ENCODE data around the gene GPR21. TPM values are rescaled to one million over a fixed set of nuclear protein-coding genes. Genes with fewer than 3 reads are reported as not detected.

The GPR21 gene
- total and polyA plus RNA-seq, 2 experiments from 2014 or later, result 0.90 TPM; not detected in 1

DNA sequence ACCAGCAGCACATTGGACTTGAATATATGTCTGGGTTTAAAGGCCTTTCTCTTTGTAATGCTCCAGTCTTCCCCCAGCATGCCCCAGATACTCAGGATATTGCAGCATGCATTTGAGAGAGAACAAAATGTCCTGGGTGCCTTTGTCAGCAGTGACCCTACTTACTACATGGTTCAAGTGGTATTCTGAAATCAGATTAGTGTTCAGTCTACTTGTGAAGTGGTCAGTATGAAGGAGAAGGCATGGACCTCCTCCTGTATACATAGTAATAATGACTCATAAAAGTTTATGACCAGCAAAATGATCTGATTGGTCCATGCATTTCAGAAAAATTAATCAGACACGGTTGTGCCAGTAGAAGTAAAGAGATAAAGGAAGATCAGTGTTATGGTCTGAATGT, 25.4 kb downstream of the GPR21 start (continued):
- TF ChIP-seq, protein P1, sequence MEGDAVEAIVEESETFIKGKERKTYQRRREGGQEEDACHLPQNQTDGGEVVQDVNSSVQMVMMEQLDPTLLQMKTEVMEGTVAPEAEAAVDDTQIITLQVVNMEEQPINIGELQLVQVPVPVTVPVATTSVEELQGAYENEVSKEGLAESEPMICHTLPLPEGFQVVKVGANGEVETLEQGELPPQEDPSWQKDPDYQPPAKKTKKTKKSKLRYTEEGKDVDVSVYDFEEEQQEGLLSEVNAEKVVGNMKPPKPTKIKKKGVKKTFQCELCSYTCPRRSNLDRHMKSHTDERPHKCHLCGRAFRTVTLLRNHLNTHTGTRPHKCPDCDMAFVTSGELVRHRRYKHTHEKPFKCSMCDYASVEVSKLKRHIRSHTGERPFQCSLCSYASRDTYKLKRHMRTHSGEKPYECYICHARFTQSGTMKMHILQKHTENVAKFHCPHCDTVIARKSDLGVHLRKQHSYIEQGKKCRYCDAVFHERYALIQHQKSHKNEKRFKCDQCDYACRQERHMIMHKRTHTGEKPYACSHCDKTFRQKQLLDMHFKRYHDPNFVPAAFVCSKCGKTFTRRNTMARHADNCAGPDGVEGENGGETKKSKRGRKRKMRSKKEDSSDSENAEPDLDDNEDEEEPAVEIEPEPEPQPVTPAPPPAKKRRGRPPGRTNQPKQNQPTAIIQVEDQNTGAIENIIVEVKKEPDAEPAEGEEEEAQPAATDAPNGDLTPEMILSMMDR (conservative IDR thresholded peaks at IDR 0.05; ENCODE audit: low read depth in 2 of 2), result no peak
- TF ChIP-seq POLR2AphosphoS5 (IDR thresholded peaks at IDR 0.05; ENCODE audit: low read depth) (no peak), STAT1 (IDR thresholded peaks at IDR 0.05; ENCODE audit: unreplicated experiment) (no peak), ZNF331 (CRISPR knock-in tag; IDR thresholded peaks at IDR 0.05; ENCODE audit: low read depth) (no peak), ZNF114 (CRISPR knock-in tag; IDR thresholded peaks at IDR 0.05) (no peak), EZH2phosphoT487 (IDR thresholded peaks at IDR 0.05; ENCODE audit: unreplicated experiment) (no peak), EZH2 (IDR thresholded peaks at IDR 0.05; ENCODE audit: low read depth, unreplicated experiment) (no peak)
- TF ChIP-seq, protein P2, sequence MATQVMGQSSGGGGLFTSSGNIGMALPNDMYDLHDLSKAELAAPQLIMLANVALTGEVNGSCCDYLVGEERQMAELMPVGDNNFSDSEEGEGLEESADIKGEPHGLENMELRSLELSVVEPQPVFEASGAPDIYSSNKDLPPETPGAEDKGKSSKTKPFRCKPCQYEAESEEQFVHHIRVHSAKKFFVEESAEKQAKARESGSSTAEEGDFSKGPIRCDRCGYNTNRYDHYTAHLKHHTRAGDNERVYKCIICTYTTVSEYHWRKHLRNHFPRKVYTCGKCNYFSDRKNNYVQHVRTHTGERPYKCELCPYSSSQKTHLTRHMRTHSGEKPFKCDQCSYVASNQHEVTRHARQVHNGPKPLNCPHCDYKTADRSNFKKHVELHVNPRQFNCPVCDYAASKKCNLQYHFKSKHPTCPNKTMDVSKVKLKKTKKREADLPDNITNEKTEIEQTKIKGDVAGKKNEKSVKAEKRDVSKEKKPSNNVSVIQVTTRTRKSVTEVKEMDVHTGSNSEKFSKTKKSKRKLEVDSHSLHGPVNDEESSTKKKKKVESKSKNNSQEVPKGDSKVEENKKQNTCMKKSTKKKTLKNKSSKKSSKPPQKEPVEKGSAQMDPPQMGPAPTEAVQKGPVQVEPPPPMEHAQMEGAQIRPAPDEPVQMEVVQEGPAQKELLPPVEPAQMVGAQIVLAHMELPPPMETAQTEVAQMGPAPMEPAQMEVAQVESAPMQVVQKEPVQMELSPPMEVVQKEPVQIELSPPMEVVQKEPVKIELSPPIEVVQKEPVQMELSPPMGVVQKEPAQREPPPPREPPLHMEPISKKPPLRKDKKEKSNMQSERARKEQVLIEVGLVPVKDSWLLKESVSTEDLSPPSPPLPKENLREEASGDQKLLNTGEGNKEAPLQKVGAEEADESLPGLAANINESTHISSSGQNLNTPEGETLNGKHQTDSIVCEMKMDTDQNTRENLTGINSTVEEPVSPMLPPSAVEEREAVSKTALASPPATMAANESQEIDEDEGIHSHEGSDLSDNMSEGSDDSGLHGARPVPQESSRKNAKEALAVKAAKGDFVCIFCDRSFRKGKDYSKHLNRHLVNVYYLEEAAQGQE (IDR thresholded peaks at IDR 0.05; ENCODE audit: unreplicated experiment), result no peak
- TF ChIP-seq, protein P3, sequence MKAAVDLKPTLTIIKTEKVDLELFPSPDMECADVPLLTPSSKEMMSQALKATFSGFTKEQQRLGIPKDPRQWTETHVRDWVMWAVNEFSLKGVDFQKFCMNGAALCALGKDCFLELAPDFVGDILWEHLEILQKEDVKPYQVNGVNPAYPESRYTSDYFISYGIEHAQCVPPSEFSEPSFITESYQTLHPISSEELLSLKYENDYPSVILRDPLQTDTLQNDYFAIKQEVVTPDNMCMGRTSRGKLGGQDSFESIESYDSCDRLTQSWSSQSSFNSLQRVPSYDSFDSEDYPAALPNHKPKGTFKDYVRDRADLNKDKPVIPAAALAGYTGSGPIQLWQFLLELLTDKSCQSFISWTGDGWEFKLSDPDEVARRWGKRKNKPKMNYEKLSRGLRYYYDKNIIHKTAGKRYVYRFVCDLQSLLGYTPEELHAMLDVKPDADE (IDR thresholded peaks at IDR 0.05), result no peak

DNA sequence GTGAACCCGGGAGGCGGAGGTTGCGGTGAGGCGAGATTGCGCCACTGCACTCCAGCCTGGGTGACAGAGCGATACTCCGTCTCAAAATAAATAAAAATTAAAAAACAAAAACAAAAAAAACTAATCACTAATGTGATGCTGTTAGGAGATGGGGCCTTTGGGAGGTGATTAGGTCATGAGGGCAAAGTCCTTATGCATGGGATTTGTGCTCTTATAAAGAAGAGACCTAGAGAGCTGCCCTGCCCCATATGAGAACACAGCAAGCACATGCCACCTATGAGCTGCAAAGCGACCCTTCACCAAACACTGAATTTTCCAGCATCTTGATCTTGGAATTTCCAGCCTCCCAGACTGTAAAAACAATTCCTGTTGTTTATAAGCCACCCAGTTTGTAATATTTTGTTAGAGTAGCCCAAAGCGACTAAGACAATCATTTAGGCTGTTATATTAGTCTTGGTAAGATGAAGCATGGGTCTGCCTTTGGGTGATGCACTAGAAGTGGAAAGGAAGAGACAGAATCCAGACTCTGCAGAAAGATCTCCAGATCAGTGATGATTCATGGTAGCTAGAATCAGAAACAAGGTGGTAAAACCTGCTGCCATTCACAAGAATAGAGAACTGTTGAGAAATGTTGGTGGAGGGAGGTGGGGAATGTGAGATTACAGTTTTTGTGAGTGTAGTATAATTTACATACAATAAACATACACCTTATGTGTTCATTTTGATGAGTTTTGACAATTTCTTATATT, 26.2 kb downstream of the GPR21 start:
- H3K4me3 Mint-ChIP-seq, result no peak overlapping the region
- peaks cover 4% of the 10 kb centered on the region for H3K4me1 Mint-ChIP-seq
- Histone ChIP-seq H4K20me1 (replicated peaks; ENCODE audit: insufficient read depth) (no peaks in the 10 kb centered on the region), H3F3A (replicated peaks; ENCODE audit: low read depth) (no peaks in the 10 kb centered on the region), H3K27me3 (ENCODE audit: insufficient read depth) (no peaks in the 10 kb centered on the region), H3K36me3 (ENCODE audit: insufficient read depth) (no peaks in the 10 kb centered on the region; the same call in 1 of the 2 replicates), H3K4me3 (no peak overlapping the region), H3K79me2 (replicated peaks; ENCODE audit: insufficient read depth) (no peaks in the 10 kb centered on the region; the same call in 1 of the 2 replicates), H3K4me1 (ENCODE audit: insufficient read depth) (peaks cover 10% of the 10 kb centered on the region; the same call in 1 of the 2 replicates), H3K4me2 (no peak overlapping the region), H3K27ac (ENCODE audit: low read depth) (no peak overlapping the region), H3K9me2 (ENCODE audit: insufficient read depth) (0 out of 2 replicates have a peak, but pooled peaks cover 3% of the 10 kb centered on the region), H2AFZ (no peak overlapping the region)
- H3K27ac Mint-ChIP-seq, result no peak overlapping the region; the same call in 1 of the 2 replicates
- H3K27me3 Mint-ChIP-seq (ENCODE audit: insufficient read depth, low read depth, poor library complexity), result peaks cover 5% of the 10 kb centered on the region
- no peak for ATAC-seq
- H3K9me3 Mint-ChIP-seq, result no peaks in the 10 kb centered on the region; the same call in 2 of the 3 replicates
- H3K36me3 Mint-ChIP-seq (ENCODE audit: low read depth), result peaks cover 28% of the 10 kb centered on the region; the same call in 2 of the 3 replicates
- no peak for DNase-seq (ENCODE audit: low spot score)
- TF ChIP-seq EZH2phosphoT487 (IDR thresholded peaks at IDR 0.05; ENCODE audit: unreplicated experiment) (no peak), ZNF331 (CRISPR knock-in tag; IDR thresholded peaks at IDR 0.05; ENCODE audit: low read depth) (no peak)
- TF ChIP-seq, protein P4, sequence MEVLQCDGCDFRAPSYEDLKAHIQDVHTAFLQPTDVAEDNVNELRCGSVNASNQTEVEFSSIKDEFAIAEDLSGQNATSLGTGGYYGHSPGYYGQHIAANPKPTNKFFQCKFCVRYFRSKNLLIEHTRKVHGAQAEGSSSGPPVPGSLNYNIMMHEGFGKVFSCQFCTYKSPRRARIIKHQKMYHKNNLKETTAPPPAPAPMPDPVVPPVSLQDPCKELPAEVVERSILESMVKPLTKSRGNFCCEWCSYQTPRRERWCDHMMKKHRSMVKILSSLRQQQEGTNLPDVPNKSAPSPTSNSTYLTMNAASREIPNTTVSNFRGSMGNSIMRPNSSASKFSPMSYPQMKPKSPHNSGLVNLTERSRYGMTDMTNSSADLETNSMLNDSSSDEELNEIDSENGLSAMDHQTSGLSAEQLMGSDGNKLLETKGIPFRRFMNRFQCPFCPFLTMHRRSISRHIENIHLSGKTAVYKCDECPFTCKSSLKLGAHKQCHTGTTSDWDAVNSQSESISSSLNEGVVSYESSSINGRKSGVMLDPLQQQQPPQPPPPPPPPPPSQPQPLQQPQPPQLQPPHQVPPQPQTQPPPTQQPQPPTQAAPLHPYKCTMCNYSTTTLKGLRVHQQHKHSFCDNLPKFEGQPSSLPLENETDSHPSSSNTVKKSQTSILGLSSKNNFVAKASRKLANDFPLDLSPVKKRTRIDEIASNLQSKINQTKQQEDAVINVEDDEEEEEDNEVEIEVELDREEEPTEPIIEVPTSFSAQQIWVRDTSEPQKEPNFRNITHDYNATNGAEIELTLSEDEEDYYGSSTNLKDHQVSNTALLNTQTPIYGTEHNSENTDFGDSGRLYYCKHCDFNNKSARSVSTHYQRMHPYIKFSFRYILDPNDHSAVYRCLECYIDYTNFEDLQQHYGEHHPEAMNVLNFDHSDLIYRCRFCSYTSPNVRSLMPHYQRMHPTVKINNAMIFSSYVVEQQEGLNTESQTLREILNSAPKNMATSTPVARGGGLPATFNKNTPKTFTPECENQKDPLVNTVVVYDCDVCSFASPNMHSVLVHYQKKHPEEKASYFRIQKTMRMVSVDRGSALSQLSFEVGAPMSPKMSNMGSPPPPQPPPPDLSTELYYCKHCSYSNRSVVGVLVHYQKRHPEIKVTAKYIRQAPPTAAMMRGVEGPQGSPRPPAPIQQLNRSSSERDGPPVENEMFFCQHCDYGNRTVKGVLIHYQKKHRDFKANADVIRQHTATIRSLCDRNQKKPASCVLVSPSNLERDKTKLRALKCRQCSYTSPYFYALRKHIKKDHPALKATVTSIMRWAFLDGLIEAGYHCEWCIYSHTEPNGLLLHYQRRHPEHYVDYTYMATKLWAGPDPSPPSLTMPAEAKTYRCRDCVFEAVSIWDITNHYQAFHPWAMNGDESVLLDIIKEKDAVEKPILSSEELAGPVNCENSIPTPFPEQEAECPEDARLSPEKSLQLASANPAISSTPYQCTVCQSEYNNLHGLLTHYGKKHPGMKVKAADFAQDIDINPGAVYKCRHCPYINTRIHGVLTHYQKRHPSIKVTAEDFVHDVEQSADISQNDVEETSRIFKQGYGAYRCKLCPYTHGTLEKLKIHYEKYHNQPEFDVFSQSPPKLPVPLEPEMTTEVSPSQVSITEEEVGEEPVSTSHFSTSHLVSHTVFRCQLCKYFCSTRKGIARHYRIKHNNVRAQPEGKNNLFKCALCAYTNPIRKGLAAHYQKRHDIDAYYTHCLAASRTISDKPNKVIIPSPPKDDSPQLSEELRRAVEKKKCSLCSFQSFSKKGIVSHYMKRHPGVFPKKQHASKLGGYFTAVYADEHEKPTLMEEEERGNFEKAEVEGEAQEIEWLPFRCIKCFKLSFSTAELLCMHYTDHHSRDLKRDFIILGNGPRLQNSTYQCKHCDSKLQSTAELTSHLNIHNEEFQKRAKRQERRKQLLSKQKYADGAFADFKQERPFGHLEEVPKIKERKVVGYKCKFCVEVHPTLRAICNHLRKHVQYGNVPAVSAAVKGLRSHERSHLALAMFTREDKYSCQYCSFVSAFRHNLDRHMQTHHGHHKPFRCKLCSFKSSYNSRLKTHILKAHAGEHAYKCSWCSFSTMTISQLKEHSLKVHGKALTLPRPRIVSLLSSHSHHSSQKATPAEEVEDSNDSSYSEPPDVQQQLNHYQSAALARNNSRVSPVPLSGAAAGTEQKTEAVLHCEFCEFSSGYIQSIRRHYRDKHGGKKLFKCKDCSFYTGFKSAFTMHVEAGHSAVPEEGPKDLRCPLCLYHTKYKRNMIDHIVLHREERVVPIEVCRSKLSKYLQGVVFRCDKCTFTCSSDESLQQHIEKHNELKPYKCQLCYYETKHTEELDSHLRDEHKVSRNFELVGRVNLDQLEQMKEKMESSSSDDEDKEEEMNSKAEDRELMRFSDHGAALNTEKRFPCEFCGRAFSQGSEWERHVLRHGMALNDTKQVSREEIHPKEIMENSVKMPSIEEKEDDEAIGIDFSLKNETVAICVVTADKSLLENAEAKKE (CRISPR knock-in tag; IDR thresholded peaks at IDR 0.05), result no peak
